Neural cell (in vitro differentiated cells): ENCODE results near the gene ST6GALNAC5. TPM values are rescaled to one million over a fixed set of nuclear protein-coding genes. Genes with fewer than 3 reads are reported as not detected.

ENCODE experiments used
- H2AFZ ChIP-seq: fragments of 200-600, 300-800 bp; sonication (generic), shearing (Covaris generic); 2 replicates; pipeline ENCODE4 v1.6.0; 2014; ENCODE audit warnings: low read depth, mild to moderate bottlenecking, antibody characterized with exemption, low read length, moderate library complexity
- H3F3A ChIP-seq: fragments of 200-600 bp; shearing (Covaris generic); 2 replicates; pipeline ENCODE4 v1.6.1; 2016; ENCODE audit warnings: mild to moderate bottlenecking, moderate library complexity, mixed read lengths, antibody characterized with exemption, low read length; ENCODE audit not compliant: insufficient read depth, poor library complexity, severe bottlenecking
- H3K27ac ChIP-seq: fragments of 200-600, 300-800 bp; sonication (generic), shearing (Covaris generic); 2 replicates; pipeline ENCODE4 v1.5.1; 2014; ENCODE audit warnings: mild to moderate bottlenecking, low read length, moderate library complexity
- H3K27me3 ChIP-seq: fragments of 300-800, 200-600 bp; sonication (generic), shearing (Covaris generic); 2 replicates; pipeline ENCODE4 v1.6.0; 2014; ENCODE audit warnings: mild to moderate bottlenecking, low read depth, low read length, moderate library complexity; ENCODE audit not compliant: insufficient read depth
- H3K36me3 ChIP-seq: fragments of 300-800, 200-600 bp; sonication (generic), shearing (Covaris generic); 2 replicates; pipeline ENCODE4 v1.5.1; 2014; ENCODE audit warnings: mild to moderate bottlenecking, antibody characterized with exemption, low read length, moderate library complexity; ENCODE audit not compliant: insufficient read depth
- H3K4me2 ChIP-seq: fragments of 300-800, 200-600 bp; sonication (generic), shearing (Covaris generic); 2 replicates; pipeline ENCODE4 v1.6.0; 2014; ENCODE audit warnings: mild to moderate bottlenecking, low read length
- H3K4me3 ChIP-seq: fragments of 300-800, 200-600 bp; sonication (generic), shearing (Covaris generic); 2 replicates; pipeline ENCODE4 v1.5.1; 2014; ENCODE audit warnings: mild to moderate bottlenecking, low read length, moderate library complexity
- H3K79me2 ChIP-seq: fragments of 200-600 bp; shearing (Covaris generic); replicated peaks from 2 replicates; pipeline ENCODE4 v1.6.0; 2014; ENCODE audit warnings: mild to moderate bottlenecking, low read length, moderate library complexity; ENCODE audit not compliant: insufficient read depth
- H3K9ac ChIP-seq: fragments of 300-800, 200-600 bp; sonication (generic), shearing (Covaris generic); 2 replicates; pipeline ENCODE4 v1.6.1; 2016; ENCODE audit warnings: mild to moderate bottlenecking, low read length, mixed read lengths
- H3K9me2 ChIP-seq: fragments of 200-600 bp; shearing (Covaris generic); 2 replicates; pipeline ENCODE4 v1.6.1; 2016; ENCODE audit warnings: mild to moderate bottlenecking, low read length, mixed read lengths; ENCODE audit not compliant: insufficient read depth
- H3K9me3 ChIP-seq: fragments of 200-600, 300-800 bp; sonication (generic), shearing (Covaris generic); 2 replicates; pipeline ENCODE4 v1.6.1; 2016; ENCODE audit warnings: mild to moderate bottlenecking, mixed run types, low read length, moderate library complexity, mixed read lengths
- H4K20me1 ChIP-seq: fragments of 200-600 bp; shearing (Covaris generic); 2 replicates; pipeline ENCODE4 v1.6.1; 2016; ENCODE audit warnings: mild to moderate bottlenecking, mixed run types; ENCODE audit not compliant: insufficient read depth
- CTCF ChIP-seq: fragments of 450-650 bp; IDR thresholded peaks from 2 replicates; pipeline ENCODE4 v1.5.1; 2014; ENCODE audit warnings: antibody characterized with exemption, mild to moderate bottlenecking, moderate library complexity; ENCODE audit not compliant: poor library complexity, severe bottlenecking
- EP300 ChIP-seq: fragments of 450-650 bp; conservative IDR thresholded peaks from 2 replicates; pipeline ENCODE4 v1.6.1; 2014; ENCODE audit warnings: antibody characterized with exemption, mild to moderate bottlenecking, moderate library complexity; ENCODE audit not compliant: poor library complexity, severe bottlenecking
- EZH2 ChIP-seq: fragments of 200-600, 300-800 bp; shearing (Covaris generic), sonication (generic); IDR thresholded peaks from 2 replicates; pipeline ENCODE4 v1.6.1; 2014; ENCODE audit warnings: antibody characterized with exemption, low read length, borderline replicate concordance, mild to moderate bottlenecking; ENCODE audit not compliant: insufficient read depth, poor library complexity, severe bottlenecking
- MXI1 ChIP-seq: fragments of 450-650 bp; conservative IDR thresholded peaks from 2 replicates; pipeline ENCODE4 v1.6.1; 2014; ENCODE audit warnings: antibody characterized with exemption, mild to moderate bottlenecking; ENCODE audit not compliant: poor library complexity, severe bottlenecking
- POLR2AphosphoS5 ChIP-seq: IDR thresholded peaks from 2 replicates; pipeline ENCODE4 v1.6.1; 2012
- RAD21 ChIP-seq: fragments of 450-650 bp; conservative IDR thresholded peaks from 2 replicates; pipeline ENCODE4 v1.6.1; 2014; ENCODE audit warnings: antibody characterized with exemption, mild to moderate bottlenecking, moderate library complexity
- SMC3 ChIP-seq: fragments of 450-650 bp; conservative IDR thresholded peaks from 2 replicates; pipeline ENCODE4 v1.6.1; 2014; ENCODE audit warnings: antibody characterized with exemption, mild to moderate bottlenecking, moderate library complexity; ENCODE audit not compliant: poor library complexity
- TAF1 ChIP-seq: IDR thresholded peaks from 2 replicates; pipeline ENCODE4 v1.6.1; 2012; ENCODE audit warnings: low read depth
- polyA plus RNA-seq: library from polyadenylated mRNA; depleted of rRNA; stranded (reverse); fragments of >200 nt; gene quantifications from 2 replicates; pipeline ENCODE4 v1.2.3, GENCODE V29; 2014
- TF ChIP-seq, protein P1 (sequence below): IDR thresholded peaks from 2 replicates; pipeline ENCODE4 v1.6.1; 2012; ENCODE audit warnings: borderline replicate concordance

The ST6GALNAC5 gene
- polyA plus RNA-seq, 1 donor from 2014 or later, result 57.3 TPM

DNA sequence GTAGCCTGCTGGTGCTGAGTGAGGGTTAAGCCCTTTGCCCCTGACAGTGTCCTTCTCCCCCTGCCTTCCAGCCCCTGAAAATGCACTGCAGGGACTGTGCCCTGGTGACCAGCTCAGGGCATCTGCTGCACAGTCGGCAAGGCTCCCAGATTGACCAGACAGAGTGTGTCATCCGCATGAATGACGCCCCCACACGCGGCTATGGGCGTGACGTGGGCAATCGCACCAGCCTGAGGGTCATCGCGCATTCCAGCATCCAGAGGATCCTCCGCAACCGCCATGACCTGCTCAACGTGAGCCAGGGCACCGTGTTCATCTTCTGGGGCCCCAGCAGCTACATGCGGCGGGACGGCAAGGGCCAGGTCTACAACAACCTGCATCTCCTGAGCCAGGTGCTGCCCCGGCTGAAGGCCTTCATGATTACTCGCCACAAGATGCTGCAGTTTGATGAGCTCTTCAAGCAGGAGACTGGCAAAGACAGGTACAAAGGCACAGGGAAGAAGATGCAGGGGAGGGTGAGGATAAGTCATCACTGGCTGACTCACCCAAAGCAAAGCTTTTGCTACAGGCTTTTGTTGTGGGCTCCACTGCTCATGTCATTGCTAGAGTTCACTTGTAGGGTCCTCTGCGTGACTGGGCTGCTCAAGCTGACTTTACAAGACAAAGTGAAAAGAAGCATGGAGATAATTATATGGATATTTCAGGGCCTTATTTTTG lies 177.0 kb downstream of the ST6GALNAC5 start:
- H3K9ac ChIP-seq, result no peak overlapping the region
- H3K4me2 ChIP-seq, result no peak overlapping the region
- no peak overlapping the region for H2AFZ ChIP-seq
- H3K9me2 ChIP-seq, result no peaks in the 10 kb centered on the region
- H3F3A ChIP-seq, result no peaks in the 10 kb centered on the region
- H3K9me3 ChIP-seq, result no peaks in the 10 kb centered on the region
- no peaks in the 10 kb centered on the region for H3K36me3 ChIP-seq
- H3K27me3 ChIP-seq, result no peaks in the 10 kb centered on the region
- no peak overlapping the region for H3K4me3 ChIP-seq
- no peak overlapping the region for H3K27ac ChIP-seq
- no peaks in the 10 kb centered on the region for H3K79me2 ChIP-seq
- TF ChIP-seq EZH2 (no peak), CTCF (no peak), MXI1 (no peak), POLR2AphosphoS5 (no peak), TAF1 (no peak)
- no peaks in the 10 kb centered on the region for H4K20me1 ChIP-seq

DNA sequence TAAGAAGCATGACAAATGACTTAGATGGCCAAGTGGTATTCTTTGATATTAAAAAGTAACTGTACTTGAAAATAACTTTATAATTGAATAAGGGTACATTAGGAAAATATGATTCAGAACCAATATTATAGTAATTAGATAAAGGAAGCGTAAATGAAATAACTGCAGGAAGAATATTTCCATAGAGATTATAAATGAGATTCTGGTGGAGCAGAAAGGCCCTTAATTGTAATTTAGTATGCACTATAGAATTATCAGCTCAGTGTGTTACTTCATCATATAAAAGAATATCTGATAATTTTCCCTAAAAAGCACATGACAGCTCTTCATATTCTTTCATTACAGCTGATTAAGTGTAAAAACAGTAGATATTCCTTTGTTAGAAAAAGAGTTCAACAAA lies 180.3 kb downstream of the ST6GALNAC5 start:
- H3K9ac ChIP-seq, result no peak overlapping the region
- no peak overlapping the region for H2AFZ ChIP-seq
- H3K9me3 ChIP-seq, result no peaks in the 10 kb centered on the region
- H4K20me1 ChIP-seq, result no peaks in the 10 kb centered on the region
- H3K36me3 ChIP-seq, result no peaks in the 10 kb centered on the region
- H3K27ac ChIP-seq, result no peak overlapping the region
- TF ChIP-seq SMC3 (no peak), TAF1 (no peak), POLR2AphosphoS5 (no peak), CTCF (no peak), MXI1 (no peak), RAD21 (no peak), EZH2 (no peak), EP300 (no peak)
- TF ChIP-seq, protein P1, sequence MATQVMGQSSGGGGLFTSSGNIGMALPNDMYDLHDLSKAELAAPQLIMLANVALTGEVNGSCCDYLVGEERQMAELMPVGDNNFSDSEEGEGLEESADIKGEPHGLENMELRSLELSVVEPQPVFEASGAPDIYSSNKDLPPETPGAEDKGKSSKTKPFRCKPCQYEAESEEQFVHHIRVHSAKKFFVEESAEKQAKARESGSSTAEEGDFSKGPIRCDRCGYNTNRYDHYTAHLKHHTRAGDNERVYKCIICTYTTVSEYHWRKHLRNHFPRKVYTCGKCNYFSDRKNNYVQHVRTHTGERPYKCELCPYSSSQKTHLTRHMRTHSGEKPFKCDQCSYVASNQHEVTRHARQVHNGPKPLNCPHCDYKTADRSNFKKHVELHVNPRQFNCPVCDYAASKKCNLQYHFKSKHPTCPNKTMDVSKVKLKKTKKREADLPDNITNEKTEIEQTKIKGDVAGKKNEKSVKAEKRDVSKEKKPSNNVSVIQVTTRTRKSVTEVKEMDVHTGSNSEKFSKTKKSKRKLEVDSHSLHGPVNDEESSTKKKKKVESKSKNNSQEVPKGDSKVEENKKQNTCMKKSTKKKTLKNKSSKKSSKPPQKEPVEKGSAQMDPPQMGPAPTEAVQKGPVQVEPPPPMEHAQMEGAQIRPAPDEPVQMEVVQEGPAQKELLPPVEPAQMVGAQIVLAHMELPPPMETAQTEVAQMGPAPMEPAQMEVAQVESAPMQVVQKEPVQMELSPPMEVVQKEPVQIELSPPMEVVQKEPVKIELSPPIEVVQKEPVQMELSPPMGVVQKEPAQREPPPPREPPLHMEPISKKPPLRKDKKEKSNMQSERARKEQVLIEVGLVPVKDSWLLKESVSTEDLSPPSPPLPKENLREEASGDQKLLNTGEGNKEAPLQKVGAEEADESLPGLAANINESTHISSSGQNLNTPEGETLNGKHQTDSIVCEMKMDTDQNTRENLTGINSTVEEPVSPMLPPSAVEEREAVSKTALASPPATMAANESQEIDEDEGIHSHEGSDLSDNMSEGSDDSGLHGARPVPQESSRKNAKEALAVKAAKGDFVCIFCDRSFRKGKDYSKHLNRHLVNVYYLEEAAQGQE, result no peak
- no peaks in the 10 kb centered on the region for H3K79me2 ChIP-seq
- H3K27me3 ChIP-seq, result no peaks in the 10 kb centered on the region
- no peaks in the 10 kb centered on the region for H3F3A ChIP-seq
- no peaks in the 10 kb centered on the region for H3K9me2 ChIP-seq
- no peak overlapping the region for H3K4me3 ChIP-seq
- no peak overlapping the region for H3K4me2 ChIP-seq
